GM10266 (cell line): ENCODE results near the gene ZNF462.

Experiments used
- DNase-seq: peaks from one replicate; pipeline ENCODE4 v3.0.0; 2012; ENCODE audit errors: extremely low spot score
- TF ChIP-seq, protein P1 (sequence below): IDR thresholded peaks from 2 replicates; pipeline ENCODE4 v1.5.1; 2012; ENCODE audit warnings: mild to moderate bottlenecking, low read depth; ENCODE audit not compliant: control insufficient read depth, insufficient read depth; ENCODE audit errors: missing control alignments

Gene ZNF462

GRCh38 chr9:107018861-107019545, 156.0 kb downstream of the ZNF462 start:
- no peak for DNase-seq
- TF ChIP-seq, protein P1, sequence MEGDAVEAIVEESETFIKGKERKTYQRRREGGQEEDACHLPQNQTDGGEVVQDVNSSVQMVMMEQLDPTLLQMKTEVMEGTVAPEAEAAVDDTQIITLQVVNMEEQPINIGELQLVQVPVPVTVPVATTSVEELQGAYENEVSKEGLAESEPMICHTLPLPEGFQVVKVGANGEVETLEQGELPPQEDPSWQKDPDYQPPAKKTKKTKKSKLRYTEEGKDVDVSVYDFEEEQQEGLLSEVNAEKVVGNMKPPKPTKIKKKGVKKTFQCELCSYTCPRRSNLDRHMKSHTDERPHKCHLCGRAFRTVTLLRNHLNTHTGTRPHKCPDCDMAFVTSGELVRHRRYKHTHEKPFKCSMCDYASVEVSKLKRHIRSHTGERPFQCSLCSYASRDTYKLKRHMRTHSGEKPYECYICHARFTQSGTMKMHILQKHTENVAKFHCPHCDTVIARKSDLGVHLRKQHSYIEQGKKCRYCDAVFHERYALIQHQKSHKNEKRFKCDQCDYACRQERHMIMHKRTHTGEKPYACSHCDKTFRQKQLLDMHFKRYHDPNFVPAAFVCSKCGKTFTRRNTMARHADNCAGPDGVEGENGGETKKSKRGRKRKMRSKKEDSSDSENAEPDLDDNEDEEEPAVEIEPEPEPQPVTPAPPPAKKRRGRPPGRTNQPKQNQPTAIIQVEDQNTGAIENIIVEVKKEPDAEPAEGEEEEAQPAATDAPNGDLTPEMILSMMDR, result no peak

DNA sequence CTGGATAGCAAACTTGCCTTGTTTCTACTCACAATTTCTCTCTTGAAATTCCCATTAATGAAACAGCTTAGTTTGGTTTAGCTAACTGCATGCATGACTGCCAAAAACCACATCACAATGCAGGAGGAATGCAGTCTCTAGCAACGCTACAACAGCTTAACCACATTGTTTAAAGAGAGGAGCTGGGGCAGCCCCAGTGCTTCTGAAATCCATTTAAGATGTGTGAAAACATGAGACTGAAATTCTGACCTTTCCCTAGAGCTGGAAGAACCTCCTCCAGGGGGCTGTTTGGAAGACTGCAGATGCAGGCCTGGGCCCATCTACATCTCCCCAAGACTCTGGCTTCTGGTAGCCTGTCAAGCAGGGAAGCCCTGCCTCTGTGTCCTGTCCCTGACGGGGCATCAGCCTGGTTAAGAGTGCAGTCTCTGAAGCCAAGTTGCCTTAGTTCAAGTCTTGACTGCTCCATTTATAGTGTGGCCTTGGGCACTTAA, 157.1 kb downstream of the ZNF462 start:
- TF ChIP-seq, protein P1, result no peak
- no peak for DNase-seq

DNA sequence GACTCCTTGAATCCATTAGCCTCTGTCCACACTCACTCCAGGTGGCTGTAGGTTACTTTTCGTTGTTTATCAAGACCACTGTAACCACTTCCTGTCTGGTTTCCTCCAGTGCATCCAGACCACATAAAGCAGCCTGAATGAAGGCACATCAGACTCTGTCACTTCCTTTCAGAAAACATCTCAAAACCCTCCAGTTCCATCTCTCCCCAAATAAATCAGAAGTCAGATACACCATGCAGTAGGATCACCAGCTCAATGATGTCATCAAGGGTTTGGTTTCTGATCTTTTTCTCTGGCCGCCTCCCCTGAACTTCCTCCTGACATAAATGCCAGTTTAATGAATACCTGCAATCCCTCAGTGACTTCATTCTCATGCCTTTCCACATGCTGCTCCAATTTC, 161.2 kb downstream of the ZNF462 start:
- DNase-seq, result no peak
- TF ChIP-seq, protein P1, result no peak

DNA sequence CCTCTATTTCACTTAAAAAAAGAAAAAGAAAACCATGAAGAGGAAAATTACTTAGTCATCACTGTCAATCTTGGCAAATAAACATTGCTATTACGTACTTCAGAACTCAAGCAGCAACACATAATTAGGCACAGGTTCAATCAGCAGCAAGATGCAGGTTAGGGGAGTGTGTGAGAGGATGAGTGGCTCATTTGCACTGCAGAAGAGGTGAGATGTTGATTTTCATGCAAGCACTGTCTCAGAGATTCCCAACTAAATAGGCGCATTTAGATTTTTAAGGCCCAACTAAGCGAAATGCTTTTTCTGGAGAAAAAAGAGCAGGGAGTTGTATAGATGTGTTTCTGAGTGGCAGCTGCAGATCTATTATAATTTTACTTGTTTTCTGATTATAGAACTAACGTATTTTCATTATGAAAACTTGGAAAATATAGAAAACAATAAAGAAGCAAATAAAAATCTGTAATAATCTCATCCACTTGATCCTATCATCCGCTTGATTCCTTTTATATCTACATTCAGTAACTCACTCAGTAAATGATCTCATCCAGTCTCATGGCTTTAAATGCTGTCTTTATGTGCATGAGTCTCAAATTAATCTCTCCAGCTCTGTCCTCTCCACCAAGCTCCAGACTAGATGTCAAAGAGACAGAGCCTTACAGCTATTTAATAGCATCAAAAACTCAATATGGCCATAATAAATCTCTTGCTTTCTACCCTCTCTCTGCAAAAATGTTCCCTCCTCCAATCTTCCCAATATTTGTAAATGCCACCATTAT, 162.5 kb downstream of the ZNF462 start:
- no peak for DNase-seq
- TF ChIP-seq, protein P1, result no peak

- DNase-seq, result no peak
- TF ChIP-seq, protein P1, result no peak
Measured at GRCh38 chr9:107029146-107029545, 166.2 kb downstream of the ZNF462 start.

- TF ChIP-seq, protein P1, result no peak
- no peak for DNase-seq
Measured at GRCh38 chr9:107033966-107034365, 171.0 kb downstream of the ZNF462 start.

DNA sequence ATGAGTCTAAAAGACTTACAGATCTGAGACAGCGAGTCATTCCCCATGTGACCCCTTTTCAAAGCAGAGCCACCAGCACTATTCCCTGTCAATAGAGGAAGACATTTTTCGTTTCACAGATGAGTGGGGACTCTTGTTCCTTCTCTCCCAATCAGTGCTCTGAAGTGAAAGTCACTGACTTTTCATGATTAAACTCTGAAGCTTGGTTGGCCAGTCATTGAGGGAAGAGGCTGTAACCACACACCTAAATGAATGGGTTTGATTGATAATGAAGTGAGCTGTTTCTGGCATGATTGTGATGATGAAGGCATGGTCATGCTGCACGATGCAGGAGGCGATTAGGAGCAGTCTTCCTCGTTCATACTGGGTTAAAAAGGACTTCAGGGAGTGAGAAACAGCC, 171.9 kb downstream of the ZNF462 start:
- DNase-seq, result no peak
- TF ChIP-seq, protein P1, result no peak
